NCI-H2171 (cell line): ENCODE measurements around the gene IFIT1B.
A peak's percentile ranks its signal among the peaks of the same experiment; 100 is the strongest.

Experiments
- DNase-seq: peaks from one replicate; lab custom pipeline; 2025; lab: John Stamatoyannopoulos, UW

The IFIT1B gene

GRCh38 chr10:89414146-89414878 is 36.5 kb downstream of the IFIT1B start, which contains the start of gene IFIT5:
TSS of gene IFIT5 (plus strand) at chr10:89414568. CDS start at chr10:89414799, 231 bp downstream.
- DNase-seq, result peak; percentile 33

GRCh38 chr10:89414879-89415821 is 37.3 kb downstream of the IFIT1B start:
- DNase-seq, result no peak

GRCh38 chr10:89416465-89416864 is 38.6 kb downstream of the IFIT1B start:
- DNase-seq, result no peak

- DNase-seq, result no peak
Observed at GRCh38 chr10:89419548-89419947, 41.7 kb downstream of the IFIT1B start.

- DNase-seq, result no peak
Observed at GRCh38 chr10:89421018-89421476, 43.2 kb downstream of the IFIT1B start.

GRCh38 chr10:89425000-89425399 is 47.1 kb downstream of the IFIT1B start:
- DNase-seq, result no peak

GRCh38 chr10:89426230-89426868 is 48.5 kb downstream of the IFIT1B start:
- no peak for DNase-seq

GRCh38 chr10:89427629-89428028 is 49.8 kb downstream of the IFIT1B start:
- DNase-seq, result no peak

GRCh38 chr10:89428877-89429276 is 51.0 kb downstream of the IFIT1B start:
- DNase-seq, result no peak

GRCh38 chr10:89431977-89432376 is 54.1 kb downstream of the IFIT1B start:
- no peak for DNase-seq
